Lung (tissue), 12 donors: Measurements from ENCODE around the gene DCBLD2. TPM values are rescaled to one million over a fixed set of nuclear protein-coding genes. Genes with fewer than 3 reads are reported as not detected.

ENCODE experiments used
- ATAC-seq: fragments of 200-7000 bp; cut with Tn5 transposase; one replicate; pipeline ENCODE4 v1.9.1; 2020; ENCODE audit warnings: moderate number of reproducible peaks; ENCODE audit not compliant: insufficient read depth, low FRiP score
- DNase-seq, 3 donors: peaks; one replicate each; pipeline ENCODE4 v3.0.0-alpha.2; 2013 to 2017
- H3K27ac ChIP-seq, 2 donors: one replicate each; pipeline ENCODE4 v1.5.1; 2013; ENCODE audit warnings: mild to moderate bottlenecking in 2 of 2, moderate library complexity in 2 of 2, control low read depth in 1 of 2, inconsistent platforms in 1 of 2, low read depth in 1 of 2, low read length in 1 of 2
- H3K27me3 ChIP-seq, 3 donors: one replicate each; pipeline ENCODE4 v1.5.1; 2013; ENCODE audit warnings: low read length in 2 of 3; ENCODE audit not compliant: control insufficient read depth in 3 of 3, insufficient read depth in 3 of 3
- H3K36me3 ChIP-seq, 4 donors: one replicate each; pipeline ENCODE4 v1.5.1; 2013; ENCODE audit warnings: low read length in 4 of 4, mild to moderate bottlenecking in 1 of 4, moderate library complexity in 1 of 4; ENCODE audit not compliant: control insufficient read depth in 4 of 4, insufficient read depth in 4 of 4
- H3K4me1 ChIP-seq, 5 donors: one replicate each; pipeline ENCODE4 v1.5.1; 2013; ENCODE audit warnings: low read length in 5 of 5, mild to moderate bottlenecking in 2 of 5, moderate library complexity in 1 of 5; ENCODE audit not compliant: control insufficient read depth in 5 of 5, insufficient read depth in 5 of 5
- H3K4me3 ChIP-seq: one replicate; pipeline ENCODE4 v1.5.1; 2013; ENCODE audit warnings: mild to moderate bottlenecking, control low read depth, moderate library complexity
- H3K9ac ChIP-seq, 2 donors: one replicate each; pipeline ENCODE4 v1.5.1; 2013; ENCODE audit warnings: low read length in 2 of 2, control low read depth in 1 of 2; ENCODE audit not compliant: insufficient read depth in 1 of 2
- H3K9me3 ChIP-seq, 4 donors: one replicate each; pipeline ENCODE4 v1.5.1; 2013; ENCODE audit warnings: low read length in 3 of 4, mild to moderate bottlenecking in 1 of 4, moderate library complexity in 1 of 4; ENCODE audit not compliant: control insufficient read depth in 4 of 4, insufficient read depth in 3 of 4
- CTCF ChIP-seq: IDR thresholded peaks from 2 replicates; pipeline ENCODE4 v1.5.1; 2012; ENCODE audit warnings: mild to moderate bottlenecking; ENCODE audit errors: control extremely low read depth, extremely low read depth
- WGBS, 2 donors: extraction: QIAGEN DNeasy Blood & Tissue Kit; methylation state at CpG; one replicate each; pipeline ENCODE4 v1.1.7; 2013; 5-methylcytosine and 5-hydroxymethylcytosine counted together
- polyA plus RNA-seq, 2 donors: library from polyadenylated mRNA; stranded (reverse); fragments of 200-250 nt; gene quantifications; one replicate each; pipeline ENCODE4 v1.2.1, GENCODE V29; 2013
- total RNA-seq, 2 donors: library from RNA; depleted of rRNA in 1 of 2; stranded (reverse); fragments of >200 nt in 1 of 2; gene quantifications; one replicate each; pipeline ENCODE4 v1.2.1, GENCODE V29; 2014 to 2021
- donor health status: control.
- donor health status: control.
- donor health status: Bipolar disorder and iron deficiency.
- donor health status: healthy.
- donor health status: DM: yes; HTN: yes; CAD: no.

DCBLD2 gene
- total and polyA plus RNA-seq, 4 donors, result 7.1 to 83.8 (median 18.5) TPM

- TF ChIP-seq CTCF, result no peak
- no peak overlapping the region for H3K27ac ChIP-seq
- no peaks in the 10 kb centered on the region for H3K27me3 ChIP-seq
- peaks cover 0 to 6% (median 5%) of the 10 kb centered on the region in 5 donors for H3K4me1 ChIP-seq
- no peak for ATAC-seq
- DNase-seq, result peak in 2 of 3 donors; percentile 62 to 65
- H3K4me3 ChIP-seq, result no peak overlapping the region
- WGBS, 2 donors, result 67 to 91% methylated on average over 1 of the region's 1 CpG
- no peak overlapping the region for H3K9ac ChIP-seq
- H3K9me3 ChIP-seq, result no peaks in the 10 kb centered on the region
- peaks cover 0 to 7% (median 3%) of the 10 kb centered on the region in 4 donors for H3K36me3 ChIP-seq
These were observed 74.1 kb downstream of the DCBLD2 start for GRCh38 chr3:98827221-98827920.

DNA sequence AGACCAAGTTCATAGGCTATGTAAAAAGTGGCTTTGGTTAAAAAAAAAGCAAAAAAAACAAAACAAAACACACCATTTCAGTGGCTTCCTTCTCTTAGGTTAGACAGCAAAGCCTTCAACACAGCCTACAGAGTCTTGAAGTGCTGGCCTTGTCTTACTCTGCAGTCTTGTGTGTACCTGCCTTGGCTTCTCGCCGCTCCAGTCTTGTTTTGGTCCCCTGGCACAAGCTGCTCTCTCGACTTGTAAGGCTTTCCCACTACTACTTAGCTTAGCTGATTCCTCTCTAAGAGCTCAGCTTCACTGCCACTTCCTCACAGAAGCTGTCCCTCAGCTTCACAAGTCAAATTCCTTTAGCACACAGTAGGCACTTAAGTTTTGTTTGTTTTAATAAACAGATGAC, 75.4 kb downstream of the DCBLD2 start:
- DNase-seq (no peak), ATAC-seq (no peak)
- peaks cover 0 to 6% (median 5%) of the 10 kb centered on the region in 5 donors for H3K4me1 ChIP-seq
- no peak overlapping the region for H3K4me3 ChIP-seq
- no peak overlapping the region for H3K27ac ChIP-seq
- H3K36me3 ChIP-seq, result peaks cover 0 to 7% (median 1%) of the 10 kb centered on the region in 4 donors
- no peaks in the 10 kb centered on the region for H3K27me3 ChIP-seq
- no peak for TF ChIP-seq CTCF
- no peaks in the 10 kb centered on the region for H3K9me3 ChIP-seq
- H3K9ac ChIP-seq, result no peak overlapping the region
- WGBS, 2 donors, result 73 to 75% methylated on average over 3 of the region's 3 CpGs

- Histone ChIP-seq H3K9me3 (no peaks in the 10 kb centered on the region), H3K36me3 (peaks cover 0 to 12% (median 3%) of the 10 kb centered on the region in 4 donors), H3K27me3 (no peaks in the 10 kb centered on the region), H3K27ac (no peak overlapping the region), H3K9ac (no peak overlapping the region), H3K4me3 (no peak overlapping the region), H3K4me1 (peaks cover 0 to 6% (median 5%) of the 10 kb centered on the region in 5 donors)
- WGBS, 2 donors, result 94% methylated on average over 6 of the region's 6 CpGs
- ATAC-seq (no peak), DNase-seq (no peak)
- TF ChIP-seq CTCF, result no peak
These were observed 77.2 kb downstream of the DCBLD2 start for GRCh38 chr3:98824256-98824655.

DNA sequence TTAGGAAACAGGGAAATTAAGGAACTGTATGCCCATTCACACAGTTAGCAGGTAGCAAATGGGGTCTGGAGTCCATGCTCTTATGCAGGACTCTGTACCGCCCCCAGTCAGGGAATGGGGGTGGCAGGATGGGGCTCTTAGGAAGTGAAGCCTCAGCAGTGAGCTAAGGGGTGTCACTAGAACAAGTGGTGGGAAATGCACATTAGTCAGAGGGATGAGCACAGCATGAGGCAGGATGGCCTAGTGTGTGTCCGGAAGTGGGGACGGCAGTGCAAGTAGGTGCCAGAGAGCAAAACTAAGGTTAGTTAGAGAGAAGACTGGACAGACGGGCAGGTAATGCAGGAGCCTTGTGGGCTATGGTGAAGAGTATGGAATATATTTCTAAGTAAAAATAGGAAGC, 77.7 kb downstream of the DCBLD2 start:
- Histone ChIP-seq H3K4me1 (peaks cover 0 to 6% (median 5%) of the 10 kb centered on the region in 5 donors), H3K9ac (no peak overlapping the region), H3K27ac (no peak overlapping the region), H3K9me3 (no peaks in the 10 kb centered on the region), H3K36me3 (peaks cover 0 to 13% (median 5%) of the 10 kb centered on the region in 4 donors), H3K27me3 (no peaks in the 10 kb centered on the region), H3K4me3 (no peak overlapping the region)
- ATAC-seq (no peak), DNase-seq (no peak)
- TF ChIP-seq CTCF, result no peak
- 96% methylated on average over 4 of the region's 4 CpGs for WGBS, 2 donors
